ENCODE data around the gene NELFE.
A peak's percentile ranks its signal among the peaks of the same experiment; 100 is the strongest.

The NELFE gene

GRCh38 chr6:31970604-31971271 lies 12.0 kb upstream of the NELFE start:
- no peak for TF ChIP-seq CTCF (IDR thresholded peaks at IDR 0.05)
- H3K27ac ChIP-seq, result peak overlapping the region; percentile 94 to 98
- no peak for DNase-seq (ENCODE audit: low spot score)
- peak overlapping the region; percentile 75 for H3K4me3 ChIP-seq

DNA sequence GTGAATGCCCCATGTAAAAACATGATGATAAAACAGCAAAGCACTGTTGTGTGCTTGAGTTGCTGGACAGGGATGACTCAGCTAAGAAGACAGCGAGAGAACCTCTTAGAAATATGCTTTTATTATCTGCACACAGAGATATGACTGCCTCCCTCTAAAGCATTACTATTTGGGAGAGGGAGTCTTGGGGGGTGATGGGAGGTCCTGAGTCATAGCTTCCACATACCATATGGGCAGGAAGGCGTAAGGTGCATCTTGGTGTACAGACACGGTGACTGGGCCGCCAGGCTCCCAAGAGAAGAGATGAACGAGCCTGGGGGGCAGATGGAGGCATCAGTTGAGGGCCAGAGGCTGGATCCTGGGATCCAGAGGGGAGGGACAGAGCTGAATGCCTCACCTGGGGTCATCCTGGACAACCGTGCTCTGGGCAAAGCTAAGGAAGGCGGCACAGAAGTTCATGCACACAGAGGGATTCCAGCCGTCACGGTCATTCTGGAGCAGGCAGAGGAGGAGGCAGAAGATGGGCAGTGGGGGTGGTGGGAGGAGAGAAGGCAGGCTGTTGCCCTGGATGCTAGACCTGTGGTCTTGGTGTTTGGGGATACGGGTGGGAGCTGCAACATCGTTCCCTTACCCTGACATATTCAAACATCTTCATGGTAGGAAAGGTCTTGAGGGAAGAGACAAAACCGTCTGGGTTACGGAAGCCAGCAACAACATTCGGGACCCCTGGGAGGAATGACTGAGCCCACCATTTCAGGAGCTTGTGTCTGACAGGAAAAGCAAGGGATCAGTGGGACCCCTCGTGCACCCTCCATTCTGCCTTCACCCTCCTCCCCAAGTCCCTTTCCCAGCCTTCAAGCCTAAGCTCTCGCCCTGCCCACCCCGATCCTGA lies 11.2 kb upstream of the NELFE start:
- H3K4me3 ChIP-seq, result peak overlapping the region; percentile 75
- peak overlapping the region in 1 of 2 donors; percentile 98 for H3K27ac ChIP-seq
- no peak for DNase-seq (ENCODE audit: low spot score)
- TF ChIP-seq CTCF (IDR thresholded peaks at IDR 0.05), result no peak

- H3K27ac ChIP-seq, result no peak overlapping the region
- DNase-seq (ENCODE audit: low spot score), result no peak
- no peak overlapping the region for H3K4me3 ChIP-seq
- TF ChIP-seq CTCF (IDR thresholded peaks at IDR 0.05), result no peak
These were observed 10.3 kb upstream of the NELFE start for GRCh38 chr6:31968791-31969711.

GRCh38 chr6:31968326-31968725 lies 9.6 kb upstream of the NELFE start:
- TF ChIP-seq CTCF (IDR thresholded peaks at IDR 0.05), result no peak
- Histone ChIP-seq H3K4me3 (no peak overlapping the region), H3K27ac (no peak overlapping the region)
- no peak for DNase-seq (ENCODE audit: low spot score)

- TF ChIP-seq CTCF (IDR thresholded peaks at IDR 0.05), result no peak
These were observed 9.2 kb upstream of the NELFE start for GRCh38 chr6:31967926-31968320.

GRCh38 chr6:31966997-31967925 lies 8.5 kb upstream of the NELFE start:
- Histone ChIP-seq H3K27ac (no peak overlapping the region), H3K4me3 (no peak overlapping the region)
- no peak for TF ChIP-seq CTCF (IDR thresholded peaks at IDR 0.05)
- no peak for DNase-seq (ENCODE audit: low spot score)

More at GRCh38 chr6:31967926-31968320, 9.2 kb upstream of the NELFE start:
- Histone ChIP-seq H3K4me3 (no peak overlapping the region), H3K27ac (no peak overlapping the region)
- DNase-seq (ENCODE audit: low spot score), result no peak

All from coronary artery (tissue), 2 donors.